Body of pancreas (tissue), 4 donors: ENCODE results near the gene OTOGL.

Source experiments
- POLR2A ChIP-seq, 3 donors: fragments of 450-650 bp; IDR thresholded peaks; one replicate each; pipeline ENCODE4 v1.6.1; 2016; ENCODE audit warnings: antibody characterized with exemption in 3 of 3, mild to moderate bottlenecking in 2 of 3
- TF ChIP-seq, protein P1 (sequence below), 7 experiments: fragments of 450-650 bp in 4 of 7; fragments of 200-600 bp in 3 of 7; sonication (generic) in 3 of 7; IDR thresholded peaks; one replicate each; pipeline ENCODE4 v1.5.1; 2016 to 2019; ENCODE audit warnings: antibody characterized with exemption in 7 of 7

DNA sequence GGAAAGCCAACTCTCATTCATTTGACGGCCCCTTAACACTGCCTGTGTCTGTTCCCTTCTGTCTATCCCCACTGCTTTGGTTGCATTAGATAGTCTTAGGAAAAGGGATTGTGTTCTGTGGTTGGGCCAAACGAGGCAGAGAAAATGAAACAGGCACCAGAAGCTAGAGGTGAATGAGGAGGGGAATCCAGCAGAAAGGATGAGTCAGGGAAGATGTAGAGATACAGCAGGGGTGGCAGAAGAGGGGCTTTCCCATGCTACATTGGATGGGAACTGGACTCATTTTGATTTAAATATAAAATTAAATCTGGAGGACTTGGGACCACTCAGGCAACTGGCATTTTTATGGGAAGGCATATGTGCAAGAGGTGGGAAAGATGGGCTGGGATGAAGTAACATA is 43.3 kb downstream of the OTOGL start:
- TF ChIP-seq, protein P1, sequence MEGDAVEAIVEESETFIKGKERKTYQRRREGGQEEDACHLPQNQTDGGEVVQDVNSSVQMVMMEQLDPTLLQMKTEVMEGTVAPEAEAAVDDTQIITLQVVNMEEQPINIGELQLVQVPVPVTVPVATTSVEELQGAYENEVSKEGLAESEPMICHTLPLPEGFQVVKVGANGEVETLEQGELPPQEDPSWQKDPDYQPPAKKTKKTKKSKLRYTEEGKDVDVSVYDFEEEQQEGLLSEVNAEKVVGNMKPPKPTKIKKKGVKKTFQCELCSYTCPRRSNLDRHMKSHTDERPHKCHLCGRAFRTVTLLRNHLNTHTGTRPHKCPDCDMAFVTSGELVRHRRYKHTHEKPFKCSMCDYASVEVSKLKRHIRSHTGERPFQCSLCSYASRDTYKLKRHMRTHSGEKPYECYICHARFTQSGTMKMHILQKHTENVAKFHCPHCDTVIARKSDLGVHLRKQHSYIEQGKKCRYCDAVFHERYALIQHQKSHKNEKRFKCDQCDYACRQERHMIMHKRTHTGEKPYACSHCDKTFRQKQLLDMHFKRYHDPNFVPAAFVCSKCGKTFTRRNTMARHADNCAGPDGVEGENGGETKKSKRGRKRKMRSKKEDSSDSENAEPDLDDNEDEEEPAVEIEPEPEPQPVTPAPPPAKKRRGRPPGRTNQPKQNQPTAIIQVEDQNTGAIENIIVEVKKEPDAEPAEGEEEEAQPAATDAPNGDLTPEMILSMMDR (IDR thresholded peaks at IDR 0.05), result no peak
- no peak for TF ChIP-seq POLR2A (IDR thresholded peaks at IDR 0.05)
